Effector memory CD8-positive, alpha-beta T cell (primary cell): Measurements from ENCODE around the gene CLRN1.

Experiments used
- ATAC-seq: fragments of 150-1000 bp; cut with Tn5 transposase; replicated peaks from 2 replicates; pipeline ENCODE4 v1.10.0; 2021; ENCODE audit warnings: mild to moderate bottlenecking, moderate library complexity
- DNase-seq, 3 experiments: peaks; one replicate each; pipeline ENCODE4 v3.0.0; 2021
- H3K27ac Mint-ChIP-seq, 2 donors: one replicate each; pipeline ENCODE4 v1.8.0; 2022; ENCODE audit warnings: mild to moderate bottlenecking in 2 of 2, mixed read lengths in 2 of 2, moderate library complexity in 2 of 2
- H3K27me3 Mint-ChIP-seq, 2 donors: one replicate each; pipeline ENCODE4 v1.8.0; 2022; ENCODE audit warnings: mixed read lengths in 2 of 2
- H3K36me3 Mint-ChIP-seq: one replicate; pipeline ENCODE4 v1.8.0; 2022; ENCODE audit warnings: mild to moderate bottlenecking, moderate library complexity, mixed read lengths; ENCODE audit not compliant: insufficient read depth
- H3K4me1 Mint-ChIP-seq, 2 donors: one replicate each; pipeline ENCODE4 v1.8.0; 2022; ENCODE audit warnings: low read depth in 2 of 2, mixed read lengths in 2 of 2
- H3K4me3 Mint-ChIP-seq, 2 donors: one replicate each; pipeline ENCODE4 v1.8.0; 2022; ENCODE audit warnings: mild to moderate bottlenecking in 2 of 2, mixed read lengths in 2 of 2, moderate library complexity in 2 of 2
- H3K9me3 Mint-ChIP-seq, 2 donors: one replicate each; pipeline ENCODE4 v1.8.0; 2022; ENCODE audit warnings: mixed read lengths in 2 of 2

CLRN1 gene

DNA sequence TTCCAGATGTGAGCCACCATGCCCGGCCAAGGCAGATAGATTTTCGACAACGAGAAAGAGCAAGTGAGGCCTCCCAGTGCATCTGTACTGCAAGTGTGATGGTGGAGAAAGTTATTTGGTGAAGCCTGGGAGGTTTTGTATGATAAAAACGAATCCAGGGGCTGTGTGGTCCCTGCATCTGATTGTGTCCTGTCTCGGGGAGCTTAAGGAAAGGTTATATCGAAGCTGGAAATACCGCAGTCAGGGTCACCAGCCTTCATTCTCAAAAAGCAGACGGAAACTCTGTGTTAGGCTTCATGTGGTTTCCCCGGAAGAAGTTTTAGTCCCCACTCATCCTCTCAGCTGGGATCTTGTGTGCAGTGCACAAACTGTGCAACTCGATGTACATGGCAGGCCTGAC, 70.7 kb downstream of the CLRN1 start:
- Mint-ChIP-seq H3K4me3 (no peak overlapping the region), H3K4me1 (no peaks in the 10 kb centered on the region), H3K9me3 (no peaks in the 10 kb centered on the region), H3K27ac (no peak overlapping the region), H3K27me3 (peaks cover 34 to 39% of the 10 kb centered on the region in 2 donors), H3K36me3 (no peaks in the 10 kb centered on the region)
- ATAC-seq (no peak), DNase-seq (no peak)

DNA sequence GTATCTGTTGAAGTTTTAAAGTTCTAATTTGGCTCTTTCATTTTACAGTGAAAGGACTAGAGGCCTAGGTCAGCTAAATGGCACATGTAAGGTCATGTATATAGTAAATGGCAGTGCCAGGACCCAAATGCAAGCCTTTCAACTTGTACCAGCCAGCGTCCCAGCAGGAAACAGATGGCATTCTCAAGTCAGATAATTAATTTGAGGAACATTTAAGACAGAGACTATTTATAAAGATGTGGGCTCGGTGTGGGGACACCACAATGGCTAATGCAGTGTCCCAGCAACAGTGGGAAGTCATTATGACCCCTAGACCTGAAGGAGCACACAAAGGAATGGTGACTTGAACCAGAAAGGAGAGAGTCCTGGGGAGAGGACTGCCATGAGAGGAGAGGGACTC, 73.4 kb downstream of the CLRN1 start:
- ATAC-seq (no peak), DNase-seq (no peak)
- Mint-ChIP-seq H3K36me3 (no peaks in the 10 kb centered on the region), H3K4me3 (no peak overlapping the region), H3K27me3 (peaks cover 42% of the 10 kb centered on the region in 2 donors), H3K4me1 (no peaks in the 10 kb centered on the region), H3K27ac (no peak overlapping the region), H3K9me3 (no peaks in the 10 kb centered on the region)

DNA sequence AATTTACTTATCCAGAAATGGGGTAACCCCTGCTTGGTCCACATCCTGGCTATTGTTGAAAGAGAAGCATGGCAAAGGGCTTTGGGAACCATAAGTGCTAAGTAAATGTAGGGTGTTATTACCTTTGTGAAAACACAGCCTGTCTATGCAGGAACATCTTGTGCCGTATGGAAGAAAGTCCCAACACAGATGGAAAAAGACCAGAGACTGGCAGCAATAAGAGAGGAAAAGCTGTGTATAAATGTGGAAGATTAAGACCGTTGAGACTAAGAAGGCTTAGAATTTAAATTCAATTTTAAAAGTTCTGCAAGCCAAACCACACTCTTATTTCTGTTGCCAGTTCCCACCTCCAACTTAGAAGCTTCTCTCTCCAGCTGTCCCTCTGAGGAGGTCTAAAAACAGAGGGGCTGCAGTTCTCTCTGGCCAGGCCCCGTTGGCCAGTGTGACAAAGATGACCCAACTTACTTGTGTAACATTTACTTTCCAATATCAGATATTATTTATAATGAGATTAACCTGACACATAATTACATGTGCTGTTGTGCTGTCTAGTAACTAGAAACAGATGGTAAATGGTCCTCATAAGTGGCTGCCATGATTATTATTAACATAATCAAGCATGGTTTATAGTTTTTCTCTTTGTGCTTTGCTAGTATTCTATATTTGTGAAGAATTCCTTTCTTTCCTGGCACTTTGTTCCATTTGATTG, 74.3 kb downstream of the CLRN1 start:
- DNase-seq: no peak

DNA sequence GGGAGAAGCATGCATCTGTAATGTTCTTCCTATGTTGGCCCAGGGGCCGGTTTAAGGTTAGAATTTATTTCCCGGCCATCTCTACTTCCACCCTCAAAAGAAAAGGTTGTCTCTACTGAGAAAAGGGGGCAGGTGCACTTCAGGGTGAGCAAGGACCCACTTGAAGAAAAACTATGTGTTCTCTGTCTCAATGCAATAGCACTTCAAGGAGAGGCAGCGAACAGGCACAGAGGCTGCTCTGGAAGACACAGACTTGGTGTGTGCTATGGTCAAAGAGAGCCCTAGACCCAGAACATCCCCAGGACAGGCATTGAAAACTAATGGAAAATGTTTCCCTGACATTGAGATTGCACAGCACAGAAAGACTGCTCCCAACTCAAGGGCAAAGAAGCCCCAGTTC, 74.9 kb downstream of the CLRN1 start:
- H3K9me3 Mint-ChIP-seq: no peaks in the 10 kb centered on the region
- no peak for ATAC-seq

More for the DNA sequence above, 74.3 kb downstream of the CLRN1 start:
- no peaks in the 10 kb centered on the region for H3K9me3 Mint-ChIP-seq
- H3K36me3 Mint-ChIP-seq: no peaks in the 10 kb centered on the region
- no peaks in the 10 kb centered on the region for H3K4me1 Mint-ChIP-seq
- no peak for ATAC-seq
- peaks cover 37 to 42% of the 10 kb centered on the region in 2 donors for H3K27me3 Mint-ChIP-seq
- H3K27ac Mint-ChIP-seq: no peak overlapping the region
- no peak overlapping the region for H3K4me3 Mint-ChIP-seq

DNA sequence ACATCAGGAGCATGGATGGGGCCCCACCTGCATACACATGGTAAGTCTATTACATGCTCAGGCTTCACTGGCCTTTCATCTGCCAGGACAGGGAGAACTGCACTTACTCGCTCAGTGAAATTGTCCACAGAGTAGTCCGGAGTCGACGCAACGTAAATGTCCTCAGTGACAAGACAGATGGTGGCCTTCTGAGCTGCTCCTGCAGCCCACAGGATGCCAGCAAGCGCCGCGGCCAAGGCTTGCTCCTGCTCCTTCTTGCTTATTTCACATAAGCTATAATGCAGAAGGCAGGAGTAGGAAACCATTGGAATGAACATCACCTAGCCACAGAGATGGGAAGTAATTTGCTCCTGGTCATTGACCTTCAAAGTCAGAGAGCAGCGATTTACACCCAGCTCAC, 81.7 kb downstream of the CLRN1 start:
- DNase-seq (no peak), ATAC-seq (no peak)
- peaks cover 37 to 40% of the 10 kb centered on the region in 2 donors for H3K27me3 Mint-ChIP-seq
- H3K4me1 Mint-ChIP-seq: no peaks in the 10 kb centered on the region
- H3K4me3 Mint-ChIP-seq: no peak overlapping the region
- peaks cover 0 to 2% of the 10 kb centered on the region in 2 donors for H3K9me3 Mint-ChIP-seq
- H3K36me3 Mint-ChIP-seq: no peaks in the 10 kb centered on the region
- H3K27ac Mint-ChIP-seq: no peak overlapping the region

More for the DNA sequence above, 74.9 kb downstream of the CLRN1 start:
- Mint-ChIP-seq H3K27ac (no peak overlapping the region), H3K27me3 (peaks cover 32 to 36% of the 10 kb centered on the region in 2 donors), H3K4me3 (no peak overlapping the region), H3K36me3 (no peaks in the 10 kb centered on the region), H3K4me1 (no peaks in the 10 kb centered on the region)
- no peak for DNase-seq

DNA sequence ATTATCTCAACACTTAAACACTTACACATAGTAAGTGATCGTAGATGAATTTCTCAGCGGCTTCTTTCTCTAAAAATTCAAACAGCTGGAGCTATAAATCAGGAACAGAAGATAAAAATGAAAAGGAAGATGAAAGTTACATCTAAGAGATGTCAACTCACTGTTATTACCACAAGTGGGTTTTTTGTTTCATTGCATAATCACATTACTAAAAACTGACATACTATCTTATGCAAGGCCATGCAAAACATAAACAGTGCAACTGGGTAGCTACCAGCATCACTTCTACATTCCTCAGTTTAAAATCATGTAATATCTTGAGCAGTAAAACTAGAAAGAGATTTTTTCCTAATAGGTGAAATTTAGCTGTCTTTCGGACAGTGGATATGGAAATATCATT, 82.2 kb downstream of the CLRN1 start:
- no peak for DNase-seq

DNA sequence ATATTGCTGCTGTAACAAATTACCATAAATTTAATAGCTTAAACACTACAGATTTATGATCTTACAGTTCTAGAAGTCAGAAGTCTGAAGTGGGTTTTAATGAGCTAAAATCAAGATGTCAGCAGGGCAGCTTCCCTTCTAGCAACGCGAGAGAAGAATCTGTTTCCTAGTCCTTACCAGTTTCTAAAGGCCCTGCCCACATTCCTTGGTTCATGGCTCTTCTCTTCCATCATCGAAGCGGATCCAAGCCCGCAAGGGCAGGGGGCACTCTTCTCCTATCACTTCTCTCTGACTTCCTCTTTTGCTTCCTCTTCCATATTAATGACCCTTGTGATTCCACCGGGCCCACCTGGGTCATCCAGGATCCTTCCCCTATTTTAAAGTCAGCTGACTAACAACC, 83.4 kb downstream of the CLRN1 start:
- no peak for ATAC-seq
- no peak overlapping the region for H3K27ac Mint-ChIP-seq
- peaks cover 0 to 2% of the 10 kb centered on the region in 2 donors for H3K9me3 Mint-ChIP-seq
- H3K36me3 Mint-ChIP-seq: no peaks in the 10 kb centered on the region
- H3K4me3 Mint-ChIP-seq: no peak overlapping the region
- H3K4me1 Mint-ChIP-seq: no peaks in the 10 kb centered on the region
- no peak for DNase-seq
- peaks cover 46 to 51% of the 10 kb centered on the region in 2 donors for H3K27me3 Mint-ChIP-seq

More for the DNA sequence above, 82.2 kb downstream of the CLRN1 start:
- H3K27me3 Mint-ChIP-seq: peaks cover 37 to 40% of the 10 kb centered on the region in 2 donors
- H3K4me3 Mint-ChIP-seq: no peak overlapping the region
- no peak overlapping the region for H3K27ac Mint-ChIP-seq
- peaks cover 0 to 2% of the 10 kb centered on the region in 2 donors for H3K9me3 Mint-ChIP-seq
- no peaks in the 10 kb centered on the region for H3K4me1 Mint-ChIP-seq
- ATAC-seq: no peak
- no peaks in the 10 kb centered on the region for H3K36me3 Mint-ChIP-seq

DNA sequence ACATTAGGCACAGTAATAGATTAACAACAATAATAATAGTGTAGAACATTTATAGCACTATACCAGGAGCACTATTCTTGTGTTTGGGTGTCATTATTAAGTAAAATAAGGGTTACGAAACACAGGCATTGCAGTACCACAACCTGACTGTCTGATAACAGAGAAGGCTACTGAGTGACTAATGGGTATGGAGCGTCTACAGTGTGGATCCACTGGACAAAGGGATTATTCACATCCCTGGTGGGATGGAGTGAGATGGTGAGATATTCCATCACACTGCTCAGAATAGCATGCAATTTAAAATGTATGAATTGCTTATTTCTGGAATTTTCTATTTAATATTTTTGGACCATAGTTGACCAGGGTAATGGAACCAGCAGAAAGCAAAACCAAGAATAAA, 85.5 kb downstream of the CLRN1 start:
- H3K27me3 Mint-ChIP-seq: peaks cover 57 to 67% of the 10 kb centered on the region in 2 donors
- ATAC-seq: no peak
- H3K9me3 Mint-ChIP-seq: peaks cover 0 to 2% of the 10 kb centered on the region in 2 donors
- no peak overlapping the region for H3K4me3 Mint-ChIP-seq
- no peaks in the 10 kb centered on the region for H3K4me1 Mint-ChIP-seq
- H3K36me3 Mint-ChIP-seq: no peaks in the 10 kb centered on the region
- DNase-seq: no peak
- H3K27ac Mint-ChIP-seq: no peak overlapping the region

DNA sequence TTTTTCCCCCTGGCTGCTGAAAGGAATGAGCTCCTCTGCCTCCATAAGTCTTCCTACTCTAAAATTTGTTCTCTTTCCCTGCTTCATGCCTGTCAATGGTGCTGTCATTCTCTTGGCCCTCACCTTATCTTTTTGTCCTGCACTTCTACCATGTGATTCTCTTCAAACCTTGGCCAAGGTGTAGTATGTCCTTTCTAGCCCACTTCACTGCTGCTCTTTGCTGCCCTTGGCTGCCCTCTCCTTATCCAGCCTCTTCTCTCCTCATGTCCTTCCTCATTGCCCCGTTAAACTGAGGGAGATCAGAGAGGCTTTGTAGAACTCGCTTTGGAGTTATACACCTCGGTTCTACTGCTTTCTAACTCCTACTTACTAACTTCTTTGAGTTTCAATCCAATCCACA, 87.0 kb downstream of the CLRN1 start:
- H3K27me3 Mint-ChIP-seq: peaks cover 57 to 71% of the 10 kb centered on the region in 2 donors
- H3K9me3 Mint-ChIP-seq: peaks cover 0 to 2% of the 10 kb centered on the region in 2 donors
- no peaks in the 10 kb centered on the region for H3K4me1 Mint-ChIP-seq
- H3K27ac Mint-ChIP-seq: no peak overlapping the region
- H3K36me3 Mint-ChIP-seq: no peaks in the 10 kb centered on the region
- H3K4me3 Mint-ChIP-seq: no peak overlapping the region
- DNase-seq (no peak), ATAC-seq (no peak)

DNA sequence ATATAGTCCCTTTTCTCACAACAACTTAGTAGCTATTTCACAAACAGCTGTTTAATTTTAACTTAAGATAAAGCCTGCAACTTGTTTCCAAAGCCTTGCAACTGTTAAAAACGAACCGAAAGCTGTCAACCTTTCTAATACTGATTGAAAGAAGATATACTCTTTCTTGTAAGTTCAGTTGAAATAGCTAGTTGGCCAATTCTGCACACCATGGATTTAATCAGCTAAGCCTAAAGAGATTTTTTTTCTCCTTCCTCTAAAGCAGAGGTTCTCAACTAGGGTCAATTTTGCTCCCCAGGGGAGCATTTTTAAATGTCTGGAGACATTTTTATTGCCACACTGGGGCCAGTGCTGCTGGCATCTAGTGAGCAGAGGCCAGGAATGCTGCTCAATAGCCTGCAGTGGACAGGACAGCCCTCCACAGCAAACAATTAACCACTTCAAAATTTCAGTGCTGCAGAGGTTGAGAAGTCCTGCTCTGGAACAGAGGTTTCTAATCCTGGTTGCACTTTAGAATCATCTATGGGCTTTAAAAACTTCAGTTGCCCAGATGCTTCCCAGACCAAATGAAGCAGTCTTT, 93.4 kb downstream of the CLRN1 start:
- no peak for ATAC-seq
- H3K9me3 Mint-ChIP-seq: no peaks in the 10 kb centered on the region
- no peak overlapping the region for H3K4me3 Mint-ChIP-seq
- no peaks in the 10 kb centered on the region for H3K4me1 Mint-ChIP-seq
- DNase-seq: no peak
- H3K27me3 Mint-ChIP-seq: peaks cover 18 to 45% of the 10 kb centered on the region in 2 donors
- no peaks in the 10 kb centered on the region for H3K36me3 Mint-ChIP-seq
- H3K27ac Mint-ChIP-seq: no peak overlapping the region

DNA sequence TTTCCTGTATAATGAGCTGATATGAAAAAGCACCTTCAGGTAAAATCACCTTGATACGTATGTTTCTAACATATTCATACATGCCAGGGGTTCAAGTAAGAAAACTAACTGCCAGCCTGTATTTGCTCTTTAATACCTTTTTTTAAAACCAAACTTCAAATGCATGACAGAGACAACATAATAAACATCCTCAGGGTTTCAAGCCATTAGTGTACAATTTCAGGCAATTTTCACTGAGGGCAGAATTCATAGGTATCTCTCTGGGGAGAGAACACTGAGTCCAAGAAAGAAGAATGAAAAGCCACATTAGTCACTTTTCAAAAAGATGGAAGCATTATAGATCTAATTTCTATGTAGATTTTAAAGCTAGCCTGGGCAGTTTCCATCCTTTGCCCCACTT, 94.2 kb downstream of the CLRN1 start:
- no peak overlapping the region for H3K27ac Mint-ChIP-seq
- H3K4me1 Mint-ChIP-seq: no peaks in the 10 kb centered on the region
- H3K9me3 Mint-ChIP-seq: no peaks in the 10 kb centered on the region
- ATAC-seq: no peak
- no peaks in the 10 kb centered on the region for H3K36me3 Mint-ChIP-seq
- H3K27me3 Mint-ChIP-seq: peaks cover 10 to 37% of the 10 kb centered on the region in 2 donors
- no peak overlapping the region for H3K4me3 Mint-ChIP-seq
- DNase-seq: no peak

DNA sequence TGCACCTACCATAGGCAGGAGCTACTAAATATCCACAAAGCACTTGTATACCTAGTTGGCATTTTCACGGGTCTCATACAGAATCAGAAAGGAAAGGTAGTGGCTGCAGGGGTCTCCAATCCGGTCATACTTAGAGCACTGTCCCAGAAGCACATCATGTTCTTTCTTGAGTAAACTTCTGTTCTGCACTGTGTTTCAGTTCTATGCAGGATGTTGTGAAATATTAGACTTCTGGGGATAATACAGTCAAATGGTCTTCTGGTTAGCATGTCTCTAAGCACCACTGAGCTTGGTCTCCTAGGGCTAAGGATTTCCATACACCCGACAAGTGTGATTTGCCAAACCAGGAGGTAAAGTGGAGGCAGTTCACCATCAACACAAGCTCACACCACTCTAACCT, 95.2 kb downstream of the CLRN1 start:
- Mint-ChIP-seq H3K36me3 (no peaks in the 10 kb centered on the region), H3K27ac (no peak overlapping the region), H3K4me1 (no peaks in the 10 kb centered on the region), H3K4me3 (no peak overlapping the region), H3K27me3 (peaks cover 7 to 32% of the 10 kb centered on the region in 2 donors), H3K9me3 (no peaks in the 10 kb centered on the region)
- ATAC-seq: no peak
- no peak for DNase-seq

DNA sequence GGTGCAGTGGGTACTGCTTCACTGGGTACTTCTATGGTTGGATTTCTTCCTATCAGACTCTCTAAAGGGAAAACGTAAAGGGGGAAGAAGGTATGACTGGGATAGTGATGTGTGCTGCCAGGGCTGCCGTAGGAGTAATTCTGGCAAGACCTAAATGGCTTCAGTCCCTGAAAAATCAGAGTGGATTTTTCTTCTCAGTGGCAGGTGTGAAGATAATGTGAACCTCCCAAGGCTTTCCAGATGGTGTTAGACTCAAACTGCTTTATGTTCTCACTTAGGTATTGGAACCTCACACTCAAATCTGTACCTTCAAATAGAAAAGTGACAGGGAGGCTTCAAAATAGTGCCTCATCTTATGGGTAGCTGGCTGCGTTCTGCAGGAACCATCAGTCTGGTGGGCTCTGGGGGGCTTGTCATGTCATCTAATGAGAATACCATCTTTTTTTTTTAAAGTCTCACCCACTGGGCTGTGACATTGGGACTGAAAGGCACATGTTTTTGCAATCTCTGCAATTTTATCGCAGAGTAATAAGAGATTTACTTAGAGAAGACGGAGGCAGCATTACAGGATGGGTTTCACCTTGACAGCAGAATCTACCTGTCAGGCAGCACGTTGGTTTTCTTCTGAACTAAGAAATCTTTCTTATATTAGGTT, 95.8 kb downstream of the CLRN1 start:
- Mint-ChIP-seq H3K27ac (no peak overlapping the region), H3K4me3 (no peak overlapping the region), H3K9me3 (no peaks in the 10 kb centered on the region), H3K4me1 (no peaks in the 10 kb centered on the region), H3K36me3 (no peaks in the 10 kb centered on the region), H3K27me3 (peaks cover 4 to 27% of the 10 kb centered on the region in 2 donors)
- DNase-seq (no peak), ATAC-seq (no peak)
